ENCODE results near the gene IL17RE.

DNA sequence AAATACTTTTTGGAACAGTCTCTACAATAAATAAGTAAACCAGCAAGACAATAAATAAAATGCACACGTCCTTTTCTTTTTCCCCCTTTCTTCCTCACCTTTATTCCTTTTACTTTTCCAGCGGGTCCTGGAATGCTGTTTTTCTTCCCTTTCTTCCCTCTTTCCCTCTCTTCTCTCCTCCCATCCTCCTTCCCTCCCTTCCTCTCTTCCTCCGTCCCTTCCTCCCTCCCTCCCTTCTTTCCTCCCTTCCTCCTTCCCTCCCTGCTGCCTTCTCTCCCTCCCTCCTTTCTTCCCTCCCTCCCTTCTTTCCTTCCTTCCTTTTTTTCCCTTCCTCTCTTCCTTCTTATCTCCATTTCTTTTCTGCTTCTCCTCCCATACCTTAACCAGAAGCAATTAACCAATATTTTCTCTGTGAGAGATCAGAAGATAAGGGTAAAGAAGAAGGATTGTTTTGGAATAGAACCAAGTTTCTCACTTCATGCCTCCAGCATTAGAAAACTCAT, 3.3 kb upstream of the IL17RE start:
- no peak for TF ChIP-seq EZH2 (IDR thresholded peaks at IDR 0.05; ENCODE audit: low read depth, unreplicated experiment)
- TF ChIP-seq, protein P1, sequence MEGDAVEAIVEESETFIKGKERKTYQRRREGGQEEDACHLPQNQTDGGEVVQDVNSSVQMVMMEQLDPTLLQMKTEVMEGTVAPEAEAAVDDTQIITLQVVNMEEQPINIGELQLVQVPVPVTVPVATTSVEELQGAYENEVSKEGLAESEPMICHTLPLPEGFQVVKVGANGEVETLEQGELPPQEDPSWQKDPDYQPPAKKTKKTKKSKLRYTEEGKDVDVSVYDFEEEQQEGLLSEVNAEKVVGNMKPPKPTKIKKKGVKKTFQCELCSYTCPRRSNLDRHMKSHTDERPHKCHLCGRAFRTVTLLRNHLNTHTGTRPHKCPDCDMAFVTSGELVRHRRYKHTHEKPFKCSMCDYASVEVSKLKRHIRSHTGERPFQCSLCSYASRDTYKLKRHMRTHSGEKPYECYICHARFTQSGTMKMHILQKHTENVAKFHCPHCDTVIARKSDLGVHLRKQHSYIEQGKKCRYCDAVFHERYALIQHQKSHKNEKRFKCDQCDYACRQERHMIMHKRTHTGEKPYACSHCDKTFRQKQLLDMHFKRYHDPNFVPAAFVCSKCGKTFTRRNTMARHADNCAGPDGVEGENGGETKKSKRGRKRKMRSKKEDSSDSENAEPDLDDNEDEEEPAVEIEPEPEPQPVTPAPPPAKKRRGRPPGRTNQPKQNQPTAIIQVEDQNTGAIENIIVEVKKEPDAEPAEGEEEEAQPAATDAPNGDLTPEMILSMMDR (conservative IDR thresholded peaks at IDR 0.05; ENCODE audit: low read depth in 2 of 2), result no peak
- TF ChIP-seq ZNF114 (CRISPR knock-in tag; IDR thresholded peaks at IDR 0.05), result no peak
- TF ChIP-seq POLR2AphosphoS5 (IDR thresholded peaks at IDR 0.05; ENCODE audit: low read depth), result no peak
- TF ChIP-seq, protein P2, sequence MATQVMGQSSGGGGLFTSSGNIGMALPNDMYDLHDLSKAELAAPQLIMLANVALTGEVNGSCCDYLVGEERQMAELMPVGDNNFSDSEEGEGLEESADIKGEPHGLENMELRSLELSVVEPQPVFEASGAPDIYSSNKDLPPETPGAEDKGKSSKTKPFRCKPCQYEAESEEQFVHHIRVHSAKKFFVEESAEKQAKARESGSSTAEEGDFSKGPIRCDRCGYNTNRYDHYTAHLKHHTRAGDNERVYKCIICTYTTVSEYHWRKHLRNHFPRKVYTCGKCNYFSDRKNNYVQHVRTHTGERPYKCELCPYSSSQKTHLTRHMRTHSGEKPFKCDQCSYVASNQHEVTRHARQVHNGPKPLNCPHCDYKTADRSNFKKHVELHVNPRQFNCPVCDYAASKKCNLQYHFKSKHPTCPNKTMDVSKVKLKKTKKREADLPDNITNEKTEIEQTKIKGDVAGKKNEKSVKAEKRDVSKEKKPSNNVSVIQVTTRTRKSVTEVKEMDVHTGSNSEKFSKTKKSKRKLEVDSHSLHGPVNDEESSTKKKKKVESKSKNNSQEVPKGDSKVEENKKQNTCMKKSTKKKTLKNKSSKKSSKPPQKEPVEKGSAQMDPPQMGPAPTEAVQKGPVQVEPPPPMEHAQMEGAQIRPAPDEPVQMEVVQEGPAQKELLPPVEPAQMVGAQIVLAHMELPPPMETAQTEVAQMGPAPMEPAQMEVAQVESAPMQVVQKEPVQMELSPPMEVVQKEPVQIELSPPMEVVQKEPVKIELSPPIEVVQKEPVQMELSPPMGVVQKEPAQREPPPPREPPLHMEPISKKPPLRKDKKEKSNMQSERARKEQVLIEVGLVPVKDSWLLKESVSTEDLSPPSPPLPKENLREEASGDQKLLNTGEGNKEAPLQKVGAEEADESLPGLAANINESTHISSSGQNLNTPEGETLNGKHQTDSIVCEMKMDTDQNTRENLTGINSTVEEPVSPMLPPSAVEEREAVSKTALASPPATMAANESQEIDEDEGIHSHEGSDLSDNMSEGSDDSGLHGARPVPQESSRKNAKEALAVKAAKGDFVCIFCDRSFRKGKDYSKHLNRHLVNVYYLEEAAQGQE (IDR thresholded peaks at IDR 0.05; ENCODE audit: unreplicated experiment), result no peak
- TF ChIP-seq JUNB (IDR thresholded peaks at IDR 0.05; ENCODE audit: unreplicated experiment), result no peak
- TF ChIP-seq EZH2phosphoT487 (IDR thresholded peaks at IDR 0.05; ENCODE audit: unreplicated experiment), result no peak
- no peak for TF ChIP-seq CREB1 (CRISPR knock-in tag; IDR thresholded peaks at IDR 0.05; ENCODE audit: low read depth)
- no peak for TF ChIP-seq NANOG (IDR thresholded peaks at IDR 0.05; ENCODE audit: borderline replicate concordance)
- TF ChIP-seq STAT1 (IDR thresholded peaks at IDR 0.05; ENCODE audit: unreplicated experiment), result no peak
- TF ChIP-seq, protein P3, sequence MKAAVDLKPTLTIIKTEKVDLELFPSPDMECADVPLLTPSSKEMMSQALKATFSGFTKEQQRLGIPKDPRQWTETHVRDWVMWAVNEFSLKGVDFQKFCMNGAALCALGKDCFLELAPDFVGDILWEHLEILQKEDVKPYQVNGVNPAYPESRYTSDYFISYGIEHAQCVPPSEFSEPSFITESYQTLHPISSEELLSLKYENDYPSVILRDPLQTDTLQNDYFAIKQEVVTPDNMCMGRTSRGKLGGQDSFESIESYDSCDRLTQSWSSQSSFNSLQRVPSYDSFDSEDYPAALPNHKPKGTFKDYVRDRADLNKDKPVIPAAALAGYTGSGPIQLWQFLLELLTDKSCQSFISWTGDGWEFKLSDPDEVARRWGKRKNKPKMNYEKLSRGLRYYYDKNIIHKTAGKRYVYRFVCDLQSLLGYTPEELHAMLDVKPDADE (IDR thresholded peaks at IDR 0.05), result no peak
- no peak for TF ChIP-seq ZNF331 (CRISPR knock-in tag; IDR thresholded peaks at IDR 0.05; ENCODE audit: low read depth)
- TF ChIP-seq, protein P4, sequence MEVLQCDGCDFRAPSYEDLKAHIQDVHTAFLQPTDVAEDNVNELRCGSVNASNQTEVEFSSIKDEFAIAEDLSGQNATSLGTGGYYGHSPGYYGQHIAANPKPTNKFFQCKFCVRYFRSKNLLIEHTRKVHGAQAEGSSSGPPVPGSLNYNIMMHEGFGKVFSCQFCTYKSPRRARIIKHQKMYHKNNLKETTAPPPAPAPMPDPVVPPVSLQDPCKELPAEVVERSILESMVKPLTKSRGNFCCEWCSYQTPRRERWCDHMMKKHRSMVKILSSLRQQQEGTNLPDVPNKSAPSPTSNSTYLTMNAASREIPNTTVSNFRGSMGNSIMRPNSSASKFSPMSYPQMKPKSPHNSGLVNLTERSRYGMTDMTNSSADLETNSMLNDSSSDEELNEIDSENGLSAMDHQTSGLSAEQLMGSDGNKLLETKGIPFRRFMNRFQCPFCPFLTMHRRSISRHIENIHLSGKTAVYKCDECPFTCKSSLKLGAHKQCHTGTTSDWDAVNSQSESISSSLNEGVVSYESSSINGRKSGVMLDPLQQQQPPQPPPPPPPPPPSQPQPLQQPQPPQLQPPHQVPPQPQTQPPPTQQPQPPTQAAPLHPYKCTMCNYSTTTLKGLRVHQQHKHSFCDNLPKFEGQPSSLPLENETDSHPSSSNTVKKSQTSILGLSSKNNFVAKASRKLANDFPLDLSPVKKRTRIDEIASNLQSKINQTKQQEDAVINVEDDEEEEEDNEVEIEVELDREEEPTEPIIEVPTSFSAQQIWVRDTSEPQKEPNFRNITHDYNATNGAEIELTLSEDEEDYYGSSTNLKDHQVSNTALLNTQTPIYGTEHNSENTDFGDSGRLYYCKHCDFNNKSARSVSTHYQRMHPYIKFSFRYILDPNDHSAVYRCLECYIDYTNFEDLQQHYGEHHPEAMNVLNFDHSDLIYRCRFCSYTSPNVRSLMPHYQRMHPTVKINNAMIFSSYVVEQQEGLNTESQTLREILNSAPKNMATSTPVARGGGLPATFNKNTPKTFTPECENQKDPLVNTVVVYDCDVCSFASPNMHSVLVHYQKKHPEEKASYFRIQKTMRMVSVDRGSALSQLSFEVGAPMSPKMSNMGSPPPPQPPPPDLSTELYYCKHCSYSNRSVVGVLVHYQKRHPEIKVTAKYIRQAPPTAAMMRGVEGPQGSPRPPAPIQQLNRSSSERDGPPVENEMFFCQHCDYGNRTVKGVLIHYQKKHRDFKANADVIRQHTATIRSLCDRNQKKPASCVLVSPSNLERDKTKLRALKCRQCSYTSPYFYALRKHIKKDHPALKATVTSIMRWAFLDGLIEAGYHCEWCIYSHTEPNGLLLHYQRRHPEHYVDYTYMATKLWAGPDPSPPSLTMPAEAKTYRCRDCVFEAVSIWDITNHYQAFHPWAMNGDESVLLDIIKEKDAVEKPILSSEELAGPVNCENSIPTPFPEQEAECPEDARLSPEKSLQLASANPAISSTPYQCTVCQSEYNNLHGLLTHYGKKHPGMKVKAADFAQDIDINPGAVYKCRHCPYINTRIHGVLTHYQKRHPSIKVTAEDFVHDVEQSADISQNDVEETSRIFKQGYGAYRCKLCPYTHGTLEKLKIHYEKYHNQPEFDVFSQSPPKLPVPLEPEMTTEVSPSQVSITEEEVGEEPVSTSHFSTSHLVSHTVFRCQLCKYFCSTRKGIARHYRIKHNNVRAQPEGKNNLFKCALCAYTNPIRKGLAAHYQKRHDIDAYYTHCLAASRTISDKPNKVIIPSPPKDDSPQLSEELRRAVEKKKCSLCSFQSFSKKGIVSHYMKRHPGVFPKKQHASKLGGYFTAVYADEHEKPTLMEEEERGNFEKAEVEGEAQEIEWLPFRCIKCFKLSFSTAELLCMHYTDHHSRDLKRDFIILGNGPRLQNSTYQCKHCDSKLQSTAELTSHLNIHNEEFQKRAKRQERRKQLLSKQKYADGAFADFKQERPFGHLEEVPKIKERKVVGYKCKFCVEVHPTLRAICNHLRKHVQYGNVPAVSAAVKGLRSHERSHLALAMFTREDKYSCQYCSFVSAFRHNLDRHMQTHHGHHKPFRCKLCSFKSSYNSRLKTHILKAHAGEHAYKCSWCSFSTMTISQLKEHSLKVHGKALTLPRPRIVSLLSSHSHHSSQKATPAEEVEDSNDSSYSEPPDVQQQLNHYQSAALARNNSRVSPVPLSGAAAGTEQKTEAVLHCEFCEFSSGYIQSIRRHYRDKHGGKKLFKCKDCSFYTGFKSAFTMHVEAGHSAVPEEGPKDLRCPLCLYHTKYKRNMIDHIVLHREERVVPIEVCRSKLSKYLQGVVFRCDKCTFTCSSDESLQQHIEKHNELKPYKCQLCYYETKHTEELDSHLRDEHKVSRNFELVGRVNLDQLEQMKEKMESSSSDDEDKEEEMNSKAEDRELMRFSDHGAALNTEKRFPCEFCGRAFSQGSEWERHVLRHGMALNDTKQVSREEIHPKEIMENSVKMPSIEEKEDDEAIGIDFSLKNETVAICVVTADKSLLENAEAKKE (CRISPR knock-in tag; IDR thresholded peaks at IDR 0.05), result no peak
